Neural progenitor cell (in vitro differentiated cells): ENCODE results near the gene ZNF521.

ENCODE experiments used
- EZH2 ChIP-seq: fragments of 200-600 bp; sonication (generic); IDR thresholded peaks from 2 replicates; pipeline ENCODE4 v1.6.1; 2017; ENCODE audit warnings: antibody characterized with exemption, mild to moderate bottlenecking, moderate library complexity
- EZH2phosphoT487 ChIP-seq: fragments of 200-600 bp; sonication (generic); IDR thresholded peaks from 2 replicates; pipeline ENCODE4 v1.6.1; 2017; ENCODE audit warnings: antibody characterized with exemption

GRCh38 chr18:25145731-25146511 is 206.0 kb downstream of the ZNF521 start:
- TF ChIP-seq EZH2 (no peak), EZH2phosphoT487 (no peak)
